Left lung (tissue), 10 donors: ENCODE data around the gene NTM. TPM values are rescaled to one million over a fixed set of nuclear protein-coding genes. Genes with fewer than 3 reads are reported as not detected.
A peak's percentile ranks its signal among the peaks of the same experiment; 100 is the strongest.
"Not testable (repeated sequence)": the region's sequence is repeated elsewhere in the genome, so short reads cannot be mapped to it uniquely, and the experiment has no call there.

ENCODE experiments used
- ATAC-seq: fragments of 200-7000 bp; cut with Tn5 transposase; one replicate; pipeline ENCODE4 v1.9.1; 2020; ENCODE audit warnings: moderate library complexity
- DNase-seq, 4 donors: peaks; one replicate each; pipeline ENCODE4 v3.0.0-alpha.2; 2013 to 2020
- H3K27ac ChIP-seq, 2 donors: fragments of 200-600 bp; sonication (generic) in 1 of 2; one replicate each; pipeline versions ENCODE4 v1.5.0 to v1.8.0; 2020 to 2021
- H3K27me3 ChIP-seq, 2 donors: fragments of 200-600 bp; sonication (generic) in 1 of 2; one replicate each; pipeline versions ENCODE4 v1.5.0 to v1.8.0; 2020 to 2021
- H3K36me3 ChIP-seq, 2 donors: fragments of 200-600 bp; sonication (generic) in 1 of 2; one replicate each; pipeline versions ENCODE4 v1.5.0 to v1.8.0; 2020 to 2021
- H3K4me1 ChIP-seq, 2 donors: fragments of 200-600 bp; one replicate each; pipeline ENCODE4 v1.8.0; 2021
- H3K4me3 ChIP-seq, 2 donors: fragments of 200-600 bp; sonication (generic) in 1 of 2; one replicate each; pipeline versions ENCODE4 v1.5.0 to v1.8.0; 2020 to 2021; ENCODE audit warnings: mild to moderate bottlenecking in 1 of 2
- H3K9me3 ChIP-seq, 2 donors: fragments of 200-600 bp; sonication (generic) in 1 of 2; one replicate each; pipeline versions ENCODE4 v1.5.0 to v1.8.0; 2020 to 2021
- CTCF ChIP-seq, 2 donors: fragments of 200-600 bp; sonication (generic) in 1 of 2; IDR thresholded peaks; one replicate each; pipeline versions ENCODE4 v1.5.0 to v1.8.0; 2021; ENCODE audit warnings: antibody characterized with exemption in 2 of 2
- intact Hi-C, 2 donors: fragments of 100-400 bp; cut with DNase I; formaldehyde crosslinking; loops; one replicate each; pipeline versions ENCODE4 v1.11.2 to v1.14.2; 2022
- polyA plus RNA-seq, 6 donors: library from polyadenylated mRNA; unstranded; fragments of 120-200 nt; gene quantifications; one replicate each; pipeline ENCODE4 v1.2.1, GENCODE V29; 2013; ENCODE audit not compliant: insufficient read length in 6 of 6
- total RNA-seq, 2 donors: library from RNA; stranded (reverse); fragmentation: NEBNext Ultra II Directional; extraction: Animal tissue kit (Norgen Biotek cat#: 25700); gene quantifications; one replicate each; pipeline ENCODE4 v1.2.1, GENCODE V29; 2021
- donor health status: DM: no; HTN: yes; CAD: no.
- donor health status: DM: no; HTN: no; CAD: no.

NTM gene
- total and polyA plus RNA-seq, 8 donors: 9.5 to 31.0 (median 21.1) TPM

- TF ChIP-seq CTCF (IDR thresholded peaks at IDR 0.05): no peak
- Histone ChIP-seq H3K27ac (no peak overlapping the region), H3K27me3 (peaks cover 0 to 10% of the 10 kb centered on the region in 2 donors), H3K36me3 (no peaks in the 10 kb centered on the region), H3K4me1 (no peaks in the 10 kb centered on the region), H3K4me3 (no peak overlapping the region), H3K9me3 (no peaks in the 10 kb centered on the region)
- DNase-seq: no peak
- intact Hi-C loops: no loop called here
- ATAC-seq: no peak
Observed at GRCh38 chr11:131328843-131329242, 41.6 kb upstream of the NTM start.

GRCh38 chr11:131331010-131331409 is 39.4 kb upstream of the NTM start:
- no peak overlapping the region for H3K4me3 ChIP-seq
- DNase-seq (no peak), ATAC-seq (no peak)
- no peaks in the 10 kb centered on the region for H3K4me1 ChIP-seq
- no peak overlapping the region for H3K27ac ChIP-seq
- intact Hi-C loops: no loop called here
- no peaks in the 10 kb centered on the region for H3K36me3 ChIP-seq
- no peaks in the 10 kb centered on the region for H3K9me3 ChIP-seq
- peaks cover 0 to 10% of the 10 kb centered on the region in 2 donors for H3K27me3 ChIP-seq
- TF ChIP-seq CTCF (IDR thresholded peaks at IDR 0.05): no peak

- H3K27me3 ChIP-seq: peaks cover 0 to 10% of the 10 kb centered on the region in 2 donors
- peak in 1 of 4 donors; percentile 10 for DNase-seq
- no peaks in the 10 kb centered on the region for H3K4me1 ChIP-seq
- intact Hi-C loops: no loop called here
- no peak overlapping the region for H3K27ac ChIP-seq
- no peak overlapping the region for H3K4me3 ChIP-seq
- ATAC-seq: no peak
- no peaks in the 10 kb centered on the region for H3K9me3 ChIP-seq
- no peak for TF ChIP-seq CTCF (IDR thresholded peaks at IDR 0.05)
- no peaks in the 10 kb centered on the region for H3K36me3 ChIP-seq
Observed at GRCh38 chr11:131331546-131331945, 38.9 kb upstream of the NTM start.

GRCh38 chr11:131334601-131335000 is 35.8 kb upstream of the NTM start:
- no peak overlapping the region for H3K4me3 ChIP-seq
- no peaks in the 10 kb centered on the region for H3K9me3 ChIP-seq
- H3K27me3 ChIP-seq: peaks cover 0 to 10% of the 10 kb centered on the region in 2 donors
- intact Hi-C loops: no loop called here
- no peaks in the 10 kb centered on the region for H3K4me1 ChIP-seq
- H3K36me3 ChIP-seq: no peaks in the 10 kb centered on the region
- ATAC-seq (no peak), DNase-seq (no peak)
- TF ChIP-seq CTCF (IDR thresholded peaks at IDR 0.05): no peak
- H3K27ac ChIP-seq: no peak overlapping the region

GRCh38 chr11:131341900-131342299 is 28.5 kb upstream of the NTM start:
- H3K27ac ChIP-seq, H3K9me3 ChIP-seq, DNase-seq, H3K36me3 ChIP-seq, ATAC-seq, H3K27me3 ChIP-seq, H3K4me1 ChIP-seq, intact Hi-C loops, H3K4me3 ChIP-seq: not testable (repeated sequence)

- H3K9me3 ChIP-seq, intact Hi-C loops, DNase-seq, H3K36me3 ChIP-seq, ATAC-seq, H3K4me3 ChIP-seq, H3K27ac ChIP-seq, H3K27me3 ChIP-seq, H3K4me1 ChIP-seq: not testable (repeated sequence)
Observed at GRCh38 chr11:131342442-131342841, 28.0 kb upstream of the NTM start.
